IPS-15b (cell line): ENCODE measurements around the gene GLT8D2.

ENCODE experiments used
- H3K27me3 ChIP-seq: one replicate; pipeline ENCODE4 v1.6.1; 2013; ENCODE audit warnings: low read length; ENCODE audit not compliant: control insufficient read depth, insufficient read depth
- H3K36me3 ChIP-seq: one replicate; pipeline ENCODE4 v1.6.1; 2013; ENCODE audit warnings: low read length; ENCODE audit not compliant: control insufficient read depth, insufficient read depth
- H3K4me1 ChIP-seq: one replicate; pipeline ENCODE4 v1.6.1; 2013; ENCODE audit warnings: mild to moderate bottlenecking, low read length; ENCODE audit not compliant: control insufficient read depth, insufficient read depth
- H3K4me3 ChIP-seq: one replicate; pipeline ENCODE4 v1.5.1; 2013; ENCODE audit warnings: low read depth, low read length
- H3K9ac ChIP-seq: one replicate; pipeline ENCODE4 v1.6.1; 2013; ENCODE audit warnings: low read depth, mild to moderate bottlenecking, low read length
- H3K9me3 ChIP-seq: one replicate; pipeline ENCODE4 v1.6.1; 2013; ENCODE audit warnings: mild to moderate bottlenecking, low read length; ENCODE audit not compliant: control insufficient read depth, insufficient read depth

Gene GLT8D2, protein sequence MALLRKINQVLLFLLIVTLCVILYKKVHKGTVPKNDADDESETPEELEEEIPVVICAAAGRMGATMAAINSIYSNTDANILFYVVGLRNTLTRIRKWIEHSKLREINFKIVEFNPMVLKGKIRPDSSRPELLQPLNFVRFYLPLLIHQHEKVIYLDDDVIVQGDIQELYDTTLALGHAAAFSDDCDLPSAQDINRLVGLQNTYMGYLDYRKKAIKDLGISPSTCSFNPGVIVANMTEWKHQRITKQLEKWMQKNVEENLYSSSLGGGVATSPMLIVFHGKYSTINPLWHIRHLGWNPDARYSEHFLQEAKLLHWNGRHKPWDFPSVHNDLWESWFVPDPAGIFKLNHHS

DNA sequence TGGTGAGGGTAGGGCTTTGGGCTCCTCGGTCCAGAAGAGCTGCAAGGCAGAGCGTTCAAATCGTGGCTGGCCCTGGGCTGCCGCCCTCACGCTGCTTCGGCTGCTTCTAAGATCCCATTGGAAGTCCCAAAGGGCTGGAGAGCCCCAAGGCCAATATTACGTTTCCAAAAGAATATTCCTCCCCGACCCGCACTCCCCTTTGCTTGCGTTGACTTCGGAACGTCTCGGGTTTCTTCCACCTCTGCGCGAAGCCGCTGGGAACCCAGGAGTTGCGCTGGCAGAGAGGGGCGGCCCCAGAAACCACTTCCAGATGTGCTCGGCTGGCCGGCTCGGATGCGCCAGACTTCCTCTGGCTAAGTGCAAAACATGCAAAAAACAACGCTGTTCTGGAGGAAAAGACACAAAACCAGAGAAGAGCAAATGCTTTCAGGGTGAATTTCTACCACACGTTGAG, at the start of gene GLT8D2:
GLT8D2 (minus strand) TSS at position 285 of the 454 bp plus-strand sequence. CDS start 30,539 bp downstream, outside the sequence.
- Histone ChIP-seq H3K36me3 (no peaks in the 10 kb centered on the region), H3K9ac (no peak within 1 kb of the TSS), H3K27me3 (peaks cover 22% of the 10 kb centered on the region), H3K4me1 (peaks cover 10% of the 10 kb centered on the region), H3K4me3 (peak within 1 kb of the TSS; percentile 72), H3K9me3 (no peaks in the 10 kb centered on the region)

DNA sequence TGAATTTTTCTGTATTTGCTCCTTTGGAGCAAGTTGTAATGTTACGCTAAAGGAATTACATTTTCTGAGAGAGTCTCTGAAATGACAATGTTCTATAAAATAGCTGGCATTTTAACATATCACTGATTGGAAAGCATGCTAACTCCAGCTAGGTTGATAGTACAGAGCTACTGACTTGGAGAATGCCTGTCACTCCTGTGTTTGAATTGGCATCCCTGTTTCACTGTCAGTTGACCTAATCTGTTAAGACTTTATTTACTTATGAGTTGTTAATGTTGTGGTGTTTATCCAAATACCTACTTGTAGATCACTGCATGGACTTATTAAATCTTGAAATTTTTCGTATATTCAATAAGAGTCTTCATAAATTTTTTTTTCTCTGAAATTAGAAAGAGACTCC, 48.0 kb upstream of the GLT8D2 start:
- Histone ChIP-seq H3K9me3 (no peaks in the 10 kb centered on the region), H3K4me3 (no peak overlapping the region), H3K36me3 (no peaks in the 10 kb centered on the region), H3K4me1 (no peaks in the 10 kb centered on the region), H3K9ac (no peak overlapping the region), H3K27me3 (no peaks in the 10 kb centered on the region)

DNA sequence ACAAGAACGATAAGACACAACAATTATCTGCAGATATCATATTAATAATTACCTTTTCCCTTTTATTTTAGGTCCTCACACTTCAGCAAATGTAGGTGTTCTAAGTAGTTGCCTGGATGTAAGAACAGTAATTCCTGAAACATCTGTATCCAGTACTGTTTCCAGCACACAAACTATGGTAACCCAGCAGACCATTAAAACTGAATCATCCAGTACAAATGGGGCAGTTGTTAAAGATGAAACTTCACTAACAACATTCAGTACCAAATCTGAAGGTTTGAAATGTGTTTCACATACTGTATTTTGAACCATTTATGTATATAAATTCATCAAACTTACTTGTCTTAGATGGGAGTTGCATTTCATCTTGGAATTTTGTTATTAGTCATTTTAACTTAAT, 45.3 kb upstream of the GLT8D2 start:
- H3K4me1 ChIP-seq, result no peaks in the 10 kb centered on the region
- H3K27me3 ChIP-seq, result no peaks in the 10 kb centered on the region
- H3K9me3 ChIP-seq, result no peaks in the 10 kb centered on the region
- no peak overlapping the region for H3K4me3 ChIP-seq
- no peak overlapping the region for H3K9ac ChIP-seq
- H3K36me3 ChIP-seq, result no peaks in the 10 kb centered on the region

- no peak overlapping the region for H3K4me3 ChIP-seq
- no peaks in the 10 kb centered on the region for H3K9me3 ChIP-seq
- no peaks in the 10 kb centered on the region for H3K27me3 ChIP-seq
- H3K4me1 ChIP-seq, result no peaks in the 10 kb centered on the region
- no peak overlapping the region for H3K9ac ChIP-seq
- H3K36me3 ChIP-seq, result no peaks in the 10 kb centered on the region
Measured at GRCh38 chr12:104094284-104094683, 44.3 kb upstream of the GLT8D2 start.

- Histone ChIP-seq H3K9me3 (no peaks in the 10 kb centered on the region), H3K4me1 (no peaks in the 10 kb centered on the region), H3K27me3 (no peaks in the 10 kb centered on the region), H3K9ac (no peak overlapping the region), H3K4me3 (no peak overlapping the region), H3K36me3 (no peaks in the 10 kb centered on the region)
Measured at GRCh38 chr12:104091136-104091535, 41.1 kb upstream of the GLT8D2 start.

DNA sequence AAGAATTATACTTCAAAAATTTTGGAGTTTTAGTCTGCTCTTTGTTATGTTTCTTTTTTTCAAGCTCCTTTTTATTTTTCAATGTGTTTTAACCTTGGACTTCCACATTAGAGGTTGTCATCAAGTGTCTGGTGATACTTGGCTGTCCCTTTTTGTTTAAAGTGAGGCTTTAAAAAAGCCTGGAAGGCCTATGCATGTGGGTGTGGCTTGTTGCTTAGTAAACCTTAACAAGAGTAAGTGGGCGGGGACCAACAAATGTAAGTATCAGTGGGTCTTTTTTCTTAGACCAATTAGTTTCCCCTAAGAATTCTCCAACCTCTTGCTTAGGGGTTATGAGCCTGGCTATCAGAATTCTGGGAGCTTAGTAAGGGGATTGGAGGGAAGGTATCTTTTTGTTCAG, 40.7 kb upstream of the GLT8D2 start:
- no peaks in the 10 kb centered on the region for H3K36me3 ChIP-seq
- H3K4me3 ChIP-seq, result no peak overlapping the region
- H3K9ac ChIP-seq, result no peak overlapping the region

GRCh38 chr12:104083769-104084475, 33.9 kb upstream of the GLT8D2 start:
- H3K27me3 ChIP-seq, result no peaks in the 10 kb centered on the region
- H3K9ac ChIP-seq, result no peak overlapping the region
- H3K9me3 ChIP-seq, result no peaks in the 10 kb centered on the region
- no peaks in the 10 kb centered on the region for H3K36me3 ChIP-seq
- no peaks in the 10 kb centered on the region for H3K4me1 ChIP-seq
- H3K4me3 ChIP-seq, result no peak overlapping the region

More for the DNA sequence above, 40.7 kb upstream of the GLT8D2 start:
- no peaks in the 10 kb centered on the region for H3K9me3 ChIP-seq
- no peaks in the 10 kb centered on the region for H3K4me1 ChIP-seq
- H3K27me3 ChIP-seq, result no peaks in the 10 kb centered on the region

GRCh38 chr12:104080764-104081163, 30.8 kb upstream of the GLT8D2 start:
- Histone ChIP-seq H3K9me3 (no peaks in the 10 kb centered on the region), H3K4me3 (no peak overlapping the region), H3K36me3 (no peaks in the 10 kb centered on the region), H3K9ac (no peak overlapping the region), H3K4me1 (no peaks in the 10 kb centered on the region), H3K27me3 (no peaks in the 10 kb centered on the region)

- Histone ChIP-seq H3K4me3 (no peak overlapping the region), H3K27me3 (no peaks in the 10 kb centered on the region), H3K4me1 (no peaks in the 10 kb centered on the region), H3K9me3 (no peaks in the 10 kb centered on the region), H3K9ac (no peak overlapping the region), H3K36me3 (no peaks in the 10 kb centered on the region)
Measured at GRCh38 chr12:104079024-104079423, 29.0 kb upstream of the GLT8D2 start.

DNA sequence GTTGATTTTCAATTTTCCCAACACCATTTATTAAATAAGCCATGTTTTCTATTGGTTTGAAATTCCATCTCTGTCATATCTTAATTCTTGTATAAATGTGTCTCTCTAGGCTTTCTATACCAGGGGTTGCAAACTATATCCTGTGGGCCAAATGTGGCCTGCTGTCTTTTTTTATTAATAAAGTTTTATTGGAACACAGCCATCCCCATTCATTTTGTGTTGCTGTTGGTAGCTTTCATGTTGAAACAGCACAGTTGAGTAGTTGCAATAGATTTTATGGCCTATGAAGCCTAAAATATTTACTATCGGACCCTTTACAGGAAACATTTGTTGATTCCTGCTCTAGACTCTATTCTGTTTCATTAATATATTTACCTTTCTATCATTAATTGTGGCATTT, 23.7 kb upstream of the GLT8D2 start:
- Histone ChIP-seq H3K9me3 (no peaks in the 10 kb centered on the region), H3K4me3 (no peak overlapping the region), H3K4me1 (no peaks in the 10 kb centered on the region), H3K36me3 (no peaks in the 10 kb centered on the region), H3K9ac (no peak overlapping the region), H3K27me3 (no peaks in the 10 kb centered on the region)

GRCh38 chr12:104072099-104072498, 22.1 kb upstream of the GLT8D2 start:
- Histone ChIP-seq H3K4me3 (no peak overlapping the region), H3K27me3 (no peaks in the 10 kb centered on the region), H3K4me1 (no peaks in the 10 kb centered on the region), H3K9ac (no peak overlapping the region), H3K36me3 (no peaks in the 10 kb centered on the region), H3K9me3 (no peaks in the 10 kb centered on the region)

GRCh38 chr12:104064842-104065427, 14.9 kb upstream of the GLT8D2 start:
- Histone ChIP-seq H3K4me3 (peak overlapping the region; percentile 76), H3K27me3 (peaks cover 9% of the 10 kb centered on the region), H3K4me1 (no peaks in the 10 kb centered on the region), H3K9me3 (no peaks in the 10 kb centered on the region), H3K36me3 (no peaks in the 10 kb centered on the region), H3K9ac (no peak overlapping the region)
